ENCODE data around the gene RFX1. TPM values are rescaled to one million over a fixed set of nuclear protein-coding genes. Genes with fewer than 3 reads are reported as not detected.
"Not testable (repeated sequence)": the region's sequence is repeated elsewhere in the genome, so short reads cannot be mapped to it uniquely, and the experiment has no call there.

Gene RFX1
- total RNA-seq, 1 donor from 2014 or later: 19.9 TPM

DNA sequence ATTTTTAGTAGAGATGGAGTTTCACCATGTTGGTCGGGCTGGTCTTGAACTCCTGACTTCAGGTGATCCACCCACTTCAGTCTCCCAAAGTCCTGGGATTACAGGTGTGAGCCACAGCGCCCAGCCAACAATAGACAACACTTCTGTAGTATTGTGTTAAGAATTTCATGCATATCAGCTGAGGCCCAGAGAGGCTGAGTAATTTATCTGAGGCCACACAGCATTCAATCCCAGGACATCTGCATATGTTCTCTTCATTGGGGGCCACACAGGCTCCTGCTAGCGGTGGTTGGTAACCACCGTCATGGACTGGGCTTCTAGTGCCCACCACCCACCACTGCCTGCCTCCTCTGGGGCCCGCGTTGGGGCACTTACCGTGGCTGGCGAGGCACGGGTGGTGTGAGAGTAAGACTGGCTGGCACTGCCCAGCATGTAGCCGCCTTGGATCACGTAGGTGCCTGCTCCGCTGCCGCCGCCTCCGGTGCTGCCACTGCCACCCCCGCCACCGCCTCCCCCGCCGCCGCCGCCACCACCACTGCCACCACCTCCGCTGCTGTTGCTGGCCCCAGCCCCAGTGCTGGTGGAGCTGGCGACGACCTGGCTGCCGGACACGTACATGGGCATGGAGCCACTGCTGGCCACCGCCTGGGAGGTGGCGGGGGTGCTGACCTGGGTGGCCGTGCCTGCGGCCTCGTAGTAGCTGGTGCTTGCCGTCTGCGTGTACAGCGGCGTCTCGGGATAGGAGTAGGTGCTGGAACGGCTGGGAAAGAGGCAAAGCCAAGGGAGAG, 33.6 kb downstream of the RFX1 start:
- Mint-ChIP-seq H3K36me3 (ENCODE audit: low read depth) (peaks cover 6% of the 10 kb centered on the region), H3K4me3 (no peak overlapping the region), H3K9me3 (no peaks in the 10 kb centered on the region), H3K27me3 (ENCODE audit: low read depth) (no peaks in the 10 kb centered on the region), H3K4me1 (peaks cover 7% of the 10 kb centered on the region), H3K27ac (ENCODE audit: unreplicated experiment) (peak overlapping the region; percentile 27)
- no peak for DNase-seq (ENCODE audit: low read depth, low spot score)
- TF ChIP-seq CTCF (conservative IDR thresholded peaks at IDR 0.05): no peak

GRCh38 chr19:13971868-13972267, 34.3 kb downstream of the RFX1 start:
- H3K27ac Mint-ChIP-seq (ENCODE audit: unreplicated experiment); H3K4me1 Mint-ChIP-seq; DNase-seq (ENCODE audit: low read depth, low spot score); H3K4me3 Mint-ChIP-seq; H3K36me3 Mint-ChIP-seq (ENCODE audit: low read depth); H3K27me3 Mint-ChIP-seq (ENCODE audit: low read depth); H3K9me3 Mint-ChIP-seq: not testable (repeated sequence)

- TF ChIP-seq CTCF (conservative IDR thresholded peaks at IDR 0.05): no peak
- DNase-seq (ENCODE audit: low read depth, low spot score): no peak
- H3K27me3 Mint-ChIP-seq (ENCODE audit: low read depth): no peaks in the 10 kb centered on the region
- no peaks in the 10 kb centered on the region for H3K9me3 Mint-ChIP-seq
- peaks cover 4% of the 10 kb centered on the region for H3K36me3 Mint-ChIP-seq (ENCODE audit: low read depth)
- H3K4me3 Mint-ChIP-seq: no peak overlapping the region
- no peak overlapping the region for H3K27ac Mint-ChIP-seq (ENCODE audit: unreplicated experiment)
- H3K4me1 Mint-ChIP-seq: peaks cover 7% of the 10 kb centered on the region
These were observed 36.2 kb downstream of the RFX1 start for GRCh38 chr19:13969897-13970296.

- no peaks in the 10 kb centered on the region for H3K9me3 Mint-ChIP-seq
- H3K4me3 Mint-ChIP-seq: peak overlapping the region; percentile 41
- no peak for TF ChIP-seq CTCF (conservative IDR thresholded peaks at IDR 0.05)
- peaks cover 7% of the 10 kb centered on the region for H3K36me3 Mint-ChIP-seq (ENCODE audit: low read depth)
- H3K4me1 Mint-ChIP-seq: peaks cover 1% of the 10 kb centered on the region
- H3K27ac Mint-ChIP-seq (ENCODE audit: unreplicated experiment): no peak overlapping the region
- DNase-seq (ENCODE audit: low read depth, low spot score): no peak
- peaks cover 2% of the 10 kb centered on the region for H3K27me3 Mint-ChIP-seq (ENCODE audit: low read depth)
These were observed 37.1 kb downstream of the RFX1 start for GRCh38 chr19:13968999-13969398.

DNA sequence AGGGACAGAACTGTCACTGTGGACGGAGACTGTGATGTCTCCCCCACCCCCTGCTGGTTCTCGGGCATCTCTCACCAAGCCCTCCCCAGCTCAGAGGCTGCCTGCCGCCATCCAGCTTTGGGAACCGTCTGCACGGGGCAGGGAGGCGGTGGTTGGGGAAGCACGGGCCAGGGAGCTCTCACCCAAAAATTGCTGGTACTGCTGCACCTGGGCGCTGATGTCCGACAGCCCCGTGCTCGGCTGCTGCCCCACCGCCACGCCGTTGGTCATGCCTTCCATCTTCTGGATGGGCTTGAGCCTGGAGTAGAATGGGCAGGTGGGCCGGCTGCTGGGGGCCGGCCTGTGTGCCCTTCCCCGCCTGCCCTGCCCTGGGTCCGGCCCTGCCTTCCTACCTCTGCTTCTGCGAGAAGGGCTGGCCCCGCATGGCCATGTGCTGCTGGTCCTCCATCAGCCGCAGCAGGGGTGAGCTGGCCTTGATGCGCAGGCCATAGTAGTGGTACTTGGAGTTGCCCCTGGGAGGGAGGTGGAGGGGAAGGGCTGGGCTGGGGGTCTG, 37.7 kb downstream of the RFX1 start:
- no peak for DNase-seq (ENCODE audit: low read depth, low spot score)
- no peak overlapping the region for H3K27ac Mint-ChIP-seq (ENCODE audit: unreplicated experiment)
- no peaks in the 10 kb centered on the region for H3K9me3 Mint-ChIP-seq
- H3K27me3 Mint-ChIP-seq (ENCODE audit: low read depth): peaks cover 2% of the 10 kb centered on the region
- no peaks in the 10 kb centered on the region for H3K4me1 Mint-ChIP-seq
- peaks cover 7% of the 10 kb centered on the region for H3K36me3 Mint-ChIP-seq (ENCODE audit: low read depth)
- no peak overlapping the region for H3K4me3 Mint-ChIP-seq
- TF ChIP-seq CTCF (conservative IDR thresholded peaks at IDR 0.05): no peak

DNA sequence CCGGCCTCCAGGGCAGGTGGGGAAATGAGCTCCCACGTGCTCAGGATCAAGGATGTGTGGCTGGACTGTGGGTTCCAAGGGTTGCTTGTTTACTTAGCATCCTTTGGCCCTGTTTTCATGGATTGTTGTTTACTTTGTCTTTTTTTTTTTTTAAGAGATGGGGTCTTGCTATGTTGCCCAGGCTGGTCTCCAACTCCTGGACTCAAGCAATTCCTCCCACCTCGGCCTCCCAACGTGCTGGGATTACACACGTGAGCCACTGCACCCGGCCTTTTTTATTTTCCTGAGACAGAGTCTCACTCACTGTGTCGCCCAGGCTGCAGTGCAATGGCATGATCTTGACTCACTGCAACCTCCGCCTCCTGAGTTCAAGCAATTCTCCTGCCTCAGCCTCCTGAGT, 38.9 kb downstream of the RFX1 start:
- not testable (repeated sequence) for H3K4me3 Mint-ChIP-seq; H3K27ac Mint-ChIP-seq (ENCODE audit: unreplicated experiment); DNase-seq (ENCODE audit: low read depth, low spot score); H3K4me1 Mint-ChIP-seq; H3K9me3 Mint-ChIP-seq; H3K36me3 Mint-ChIP-seq (ENCODE audit: low read depth); H3K27me3 Mint-ChIP-seq (ENCODE audit: low read depth)

Data from neural crest cell (in vitro differentiated cells).